Measurements from ENCODE around the gene NEMP1.

NEMP1 gene

GRCh38 chr12:57103856-57104255 lies 25.3 kb upstream of the NEMP1 start:
- Histone ChIP-seq H3K27me3 (ENCODE audit: insufficient read depth, low read depth, severe bottlenecking) (no peaks in the 10 kb centered on the region), H3K4me3 (ENCODE audit: low read depth, low read length) (no peak overlapping the region), H3K36me3 (no peaks in the 10 kb centered on the region), H3K27ac (no peak overlapping the region), H3K9me3 (ENCODE audit: severe bottlenecking) (no peaks in the 10 kb centered on the region)
- no peak for TF ChIP-seq CTCF (IDR thresholded peaks at IDR 0.05; ENCODE audit: low read depth, low read length)
- no peak for DNase-seq

GRCh38 chr12:57101892-57102695 lies 23.5 kb upstream of the NEMP1 start:
- no peaks in the 10 kb centered on the region; the same call in 1 of the 2 replicates for H3K36me3 ChIP-seq
- no peak for TF ChIP-seq CTCF (IDR thresholded peaks at IDR 0.05; ENCODE audit: low read depth, low read length)
- no peak overlapping the region for H3K27ac ChIP-seq

GRCh38 chr12:57099766-57100165 lies 21.2 kb upstream of the NEMP1 start:
- no peak overlapping the region for H3K4me3 ChIP-seq (ENCODE audit: low read depth, low read length)
- no peak for TF ChIP-seq CTCF (IDR thresholded peaks at IDR 0.05; ENCODE audit: low read depth, low read length)
- H3K9me3 ChIP-seq (ENCODE audit: severe bottlenecking), result no peaks in the 10 kb centered on the region
- H3K27ac ChIP-seq, result no peak overlapping the region
- no peaks in the 10 kb centered on the region for H3K27me3 ChIP-seq (ENCODE audit: insufficient read depth, low read depth, severe bottlenecking)
- H3K36me3 ChIP-seq, result peaks cover 11% of the 10 kb centered on the region
- DNase-seq, result no peak

More at GRCh38 chr12:57101892-57102695, 23.5 kb upstream of the NEMP1 start:
- no peak overlapping the region for H3K4me3 ChIP-seq (ENCODE audit: low read depth, low read length)
- H3K27me3 ChIP-seq (ENCODE audit: insufficient read depth, low read depth, severe bottlenecking), result no peaks in the 10 kb centered on the region
- DNase-seq, result no peak
- no peaks in the 10 kb centered on the region for H3K9me3 ChIP-seq (ENCODE audit: severe bottlenecking)

- no peak for TF ChIP-seq CTCF (IDR thresholded peaks at IDR 0.05; ENCODE audit: low read depth, low read length)
- Histone ChIP-seq H3K4me3 (ENCODE audit: low read depth, low read length) (no peak overlapping the region), H3K9me3 (ENCODE audit: severe bottlenecking) (no peaks in the 10 kb centered on the region), H3K27ac (no peak overlapping the region), H3K27me3 (ENCODE audit: insufficient read depth, low read depth, severe bottlenecking) (no peaks in the 10 kb centered on the region), H3K36me3 (peaks cover 15% of the 10 kb centered on the region)
- no peak for DNase-seq
Measured at GRCh38 chr12:57099047-57099714, 20.6 kb upstream of the NEMP1 start.

- no peak for DNase-seq
- no peak overlapping the region for H3K4me3 ChIP-seq (ENCODE audit: low read depth, low read length)
- peaks cover 16% of the 10 kb centered on the region for H3K36me3 ChIP-seq
- no peaks in the 10 kb centered on the region for H3K9me3 ChIP-seq (ENCODE audit: severe bottlenecking)
- H3K27ac ChIP-seq, result no peak overlapping the region
- TF ChIP-seq CTCF (IDR thresholded peaks at IDR 0.05; ENCODE audit: low read depth, low read length), result no peak
- no peaks in the 10 kb centered on the region for H3K27me3 ChIP-seq (ENCODE audit: insufficient read depth, low read depth, severe bottlenecking)
Measured at GRCh38 chr12:57098546-57098945, 20.0 kb upstream of the NEMP1 start.

All from WERI-Rb-1 (cell line).